Measurements from ENCODE around the gene SERTAD4.
A peak's percentile ranks its signal among the peaks of the same experiment; 100 is the strongest.
"Not testable (repeated sequence)": the region's sequence is repeated elsewhere in the genome, so short reads cannot be mapped to it uniquely, and the experiment has no call there.

The SERTAD4 gene

DNA sequence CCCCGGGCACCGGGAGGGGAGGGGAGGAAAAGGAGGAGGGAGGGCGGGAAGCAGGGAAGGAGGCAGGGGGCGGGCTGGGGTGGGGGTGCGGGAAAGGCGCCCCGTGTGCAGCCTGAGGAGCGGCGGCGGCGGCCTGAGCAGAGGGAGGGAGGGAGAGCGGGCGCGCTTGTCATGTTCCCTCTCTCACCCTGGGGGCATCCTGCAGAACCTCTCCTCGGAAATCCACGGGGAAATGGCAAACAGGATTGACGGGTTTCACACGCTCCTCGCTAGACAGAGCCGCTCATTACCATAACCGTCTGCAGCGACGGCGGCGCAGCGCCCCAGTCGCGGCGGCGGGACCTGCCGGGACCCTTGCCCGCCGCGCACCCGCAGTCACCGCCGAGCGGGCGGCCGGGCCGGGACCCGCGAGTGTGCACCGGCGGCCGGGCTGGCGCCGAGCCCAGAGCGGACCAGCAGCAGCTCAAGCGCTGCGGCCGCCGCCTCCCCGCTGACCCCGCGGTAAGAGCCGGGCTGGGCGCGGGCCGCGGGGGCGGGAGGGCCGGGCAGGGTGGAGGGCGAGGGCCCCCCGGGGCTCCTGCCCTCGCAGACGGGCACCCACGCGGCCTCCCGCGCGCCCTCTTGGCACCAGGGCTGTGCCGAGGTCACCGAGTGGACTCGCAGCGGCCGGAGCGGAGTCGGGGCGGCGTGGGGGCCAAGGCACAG is at the start of gene SERTAD4:
SERTAD4 (plus strand) TSS at position 286 of the 705 bp plus-strand sequence. CDS start 5,165 bp downstream, outside the sequence.
- peak; percentile 48 for DNase-seq

DNA sequence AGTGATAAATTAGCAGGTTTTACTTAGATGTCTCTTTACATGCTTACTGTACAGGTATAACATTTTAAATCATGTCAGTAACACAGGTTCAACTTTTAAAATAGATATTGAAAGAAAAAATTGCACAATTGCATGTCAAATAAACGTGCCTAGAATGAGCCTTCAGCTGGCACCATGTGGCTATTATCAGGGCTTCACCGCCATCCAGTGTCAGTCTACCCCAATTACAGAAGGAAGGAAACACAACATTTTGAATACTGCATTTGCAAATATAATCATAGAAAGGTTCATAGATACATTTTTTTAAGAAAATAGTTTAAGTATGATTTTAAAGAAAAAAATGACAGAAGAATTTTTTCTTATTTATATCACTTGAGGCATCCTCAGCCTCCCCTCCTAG is 47.5 kb upstream of the SERTAD4 start:
- DNase-seq = no peak

DNA sequence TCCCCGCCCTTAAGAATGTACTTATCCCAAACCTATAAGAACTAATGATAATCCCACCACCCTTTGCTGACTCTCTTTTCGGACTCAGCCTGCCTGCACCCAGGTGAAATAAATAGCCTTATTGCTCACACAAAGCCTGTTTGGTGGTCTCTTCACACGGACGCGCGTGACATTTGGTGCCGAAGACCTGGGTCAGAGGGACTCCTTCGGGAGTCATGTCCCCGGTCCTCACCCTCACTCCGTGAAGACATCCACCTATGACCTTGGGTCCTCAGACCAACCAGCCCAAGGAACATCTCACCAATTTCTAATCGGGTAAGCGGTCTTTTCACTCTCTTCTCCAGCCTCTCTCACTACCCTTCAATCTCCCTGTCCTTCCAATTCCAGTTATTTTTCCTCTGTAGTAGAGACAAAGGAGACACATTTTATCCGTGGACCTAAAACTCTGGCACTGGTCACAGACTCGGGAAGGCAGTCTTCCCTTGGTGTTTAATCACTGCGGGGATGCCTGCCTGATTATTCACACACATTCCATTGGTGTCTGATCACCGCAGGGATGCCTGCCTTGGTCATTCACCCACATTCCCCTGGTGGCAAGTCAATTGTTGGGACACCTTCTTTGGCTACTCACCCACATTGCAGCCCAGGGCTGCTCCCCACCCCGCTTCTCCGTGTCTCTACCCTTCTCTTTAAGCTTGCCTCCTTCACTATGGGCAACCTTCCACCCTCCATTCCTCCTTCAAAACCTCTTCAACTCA is 44.6 kb upstream of the SERTAD4 start:
- DNase-seq = not testable (repeated sequence)

GRCh38 chr1:210189426-210189825 is 43.2 kb upstream of the SERTAD4 start:
- DNase-seq = no peak

DNA sequence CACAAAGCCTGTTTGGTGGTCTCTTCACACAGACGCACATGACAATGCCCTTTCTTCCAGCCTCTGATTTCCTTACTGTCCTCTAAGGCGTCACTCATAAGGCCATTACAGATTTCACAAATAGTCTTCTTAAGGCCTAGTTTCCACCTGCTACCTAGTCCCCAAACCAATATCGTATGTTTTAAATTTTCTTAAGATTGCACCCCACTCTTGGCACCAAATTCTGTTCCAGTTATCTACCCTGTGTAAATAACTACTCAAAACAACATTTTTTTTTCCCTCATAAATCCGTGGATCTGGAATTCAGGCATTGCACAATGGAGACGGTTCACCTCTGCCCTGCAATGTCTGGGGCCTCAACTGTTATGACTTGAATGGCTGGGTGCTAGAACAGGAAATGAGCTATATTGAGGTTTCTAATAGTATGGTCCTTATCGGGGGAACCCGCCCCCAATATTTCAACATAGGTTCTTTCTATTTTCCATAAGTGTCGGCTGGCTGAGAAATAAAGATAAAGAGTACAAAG is 36.9 kb upstream of the SERTAD4 start:
- DNase-seq = no peak

DNA sequence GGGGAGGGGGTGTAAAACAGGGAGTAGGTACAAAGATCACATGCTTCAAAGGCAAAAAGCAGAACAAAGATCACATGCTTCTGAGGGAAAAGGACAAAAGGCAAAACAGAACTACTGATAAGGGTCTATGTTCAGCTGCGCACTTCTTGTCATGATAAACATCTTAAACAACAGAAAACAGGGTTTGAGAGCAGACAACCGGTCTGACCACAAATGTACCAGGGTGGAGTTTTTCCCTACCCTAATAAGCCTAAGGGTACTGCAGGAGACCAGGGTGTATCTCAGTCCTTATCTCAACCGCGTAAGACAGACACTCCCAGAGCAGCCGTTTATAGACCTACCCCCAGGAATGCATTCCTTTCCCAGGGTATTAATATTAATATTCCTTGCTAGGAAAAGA is 36.3 kb upstream of the SERTAD4 start:
- not testable (repeated sequence) for DNase-seq

DNA sequence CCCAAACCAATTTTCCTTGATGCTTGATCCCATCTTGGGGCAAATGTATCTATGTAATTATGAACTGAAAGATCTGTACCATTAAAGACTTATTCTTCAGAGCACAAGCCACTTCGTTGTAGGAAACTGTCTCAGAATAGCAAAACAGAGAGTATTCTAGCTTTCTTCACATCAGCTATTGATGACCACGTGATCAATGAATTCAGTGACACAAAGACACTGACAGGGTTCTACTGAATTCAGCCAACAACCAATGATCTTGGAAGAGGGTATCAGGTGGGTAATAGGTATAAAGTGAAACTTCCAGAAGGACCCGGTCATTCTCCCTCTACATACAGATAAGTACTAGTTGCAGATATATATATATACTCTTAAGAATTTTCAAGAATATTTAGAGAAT is 33.8 kb upstream of the SERTAD4 start:
- DNase-seq = no peak

DNA sequence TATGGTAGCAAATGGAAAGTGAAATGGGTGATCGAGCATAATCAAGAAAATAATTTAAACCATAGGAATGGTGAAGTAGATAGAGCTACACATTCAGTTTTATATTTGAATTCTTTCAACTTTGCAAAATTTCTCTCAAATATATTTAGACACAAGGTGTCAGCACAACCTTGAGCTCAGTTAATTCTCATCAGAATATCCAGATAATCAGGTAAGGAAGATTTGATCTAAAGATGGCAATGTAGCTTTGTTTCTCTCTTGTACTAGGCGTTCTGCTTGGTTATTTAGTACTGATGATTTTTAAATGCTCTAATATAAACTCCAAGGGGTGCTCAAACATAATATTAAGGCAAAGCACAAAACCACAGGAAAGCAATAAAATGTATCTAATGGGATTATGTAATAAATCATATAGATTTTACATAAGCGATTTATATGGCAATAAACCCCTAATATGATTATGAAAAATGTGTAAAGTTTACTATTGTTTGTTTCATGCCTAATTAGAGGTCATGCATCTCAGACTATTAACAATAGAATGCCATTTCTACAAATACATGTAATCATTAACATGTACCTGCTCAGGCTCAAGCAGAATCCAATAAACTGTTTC is 32.4 kb upstream of the SERTAD4 start:
- no peak for DNase-seq

DNA sequence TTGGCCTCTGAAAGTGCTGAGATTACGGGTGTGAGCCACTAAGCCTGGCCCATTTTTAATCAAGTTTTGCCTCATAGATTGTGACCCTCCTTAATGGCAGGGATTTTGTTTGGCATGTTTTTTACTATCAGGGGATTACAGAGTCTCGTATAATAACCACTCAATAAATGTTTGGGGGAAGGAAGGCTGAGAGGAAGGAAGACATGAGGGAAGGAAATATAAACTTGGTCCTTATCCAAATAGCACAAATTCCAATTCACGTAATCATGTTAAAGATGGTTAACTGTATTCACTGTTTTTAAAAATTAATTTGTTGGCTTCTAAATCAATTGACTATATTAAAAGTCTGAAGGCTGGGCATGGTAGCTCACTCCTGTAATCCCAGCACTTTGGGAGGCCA is 30.9 kb upstream of the SERTAD4 start:
- no peak for DNase-seq

- DNase-seq = no peak
Observed at GRCh38 chr1:210207597-210208450, 24.8 kb upstream of the SERTAD4 start.

DNA sequence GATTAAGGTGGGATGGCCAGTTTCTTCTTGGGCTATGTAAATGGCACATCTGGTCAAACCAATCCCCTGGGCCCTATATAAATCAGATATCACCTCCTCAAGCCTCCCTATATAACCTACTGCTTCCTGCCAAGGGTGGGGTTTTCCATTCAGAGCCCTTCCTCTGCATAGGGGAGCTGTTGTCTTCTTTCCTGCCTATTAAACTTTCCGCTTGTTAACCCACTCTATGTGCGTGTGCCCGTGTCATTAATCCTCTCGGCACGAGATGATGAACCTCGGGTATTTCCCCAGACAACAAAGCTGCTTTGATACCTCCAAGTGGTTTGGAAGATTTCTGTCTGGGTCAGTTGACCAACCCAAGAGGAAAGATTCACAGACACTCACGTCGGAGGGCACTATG is 19.3 kb upstream of the SERTAD4 start:
- no peak for DNase-seq

- DNase-seq = no peak
Observed at GRCh38 chr1:210214573-210215409, 17.8 kb upstream of the SERTAD4 start.

- no peak for DNase-seq
Observed at GRCh38 chr1:210217482-210217881, 15.1 kb upstream of the SERTAD4 start.

- no peak for DNase-seq
Observed at GRCh38 chr1:210218047-210218446, 14.5 kb upstream of the SERTAD4 start.

GRCh38 chr1:210222340-210223006 is 10.1 kb upstream of the SERTAD4 start:
- no peak for DNase-seq

- DNase-seq = no peak
Observed at GRCh38 chr1:210223226-210223904, 9.2 kb upstream of the SERTAD4 start.

DNA sequence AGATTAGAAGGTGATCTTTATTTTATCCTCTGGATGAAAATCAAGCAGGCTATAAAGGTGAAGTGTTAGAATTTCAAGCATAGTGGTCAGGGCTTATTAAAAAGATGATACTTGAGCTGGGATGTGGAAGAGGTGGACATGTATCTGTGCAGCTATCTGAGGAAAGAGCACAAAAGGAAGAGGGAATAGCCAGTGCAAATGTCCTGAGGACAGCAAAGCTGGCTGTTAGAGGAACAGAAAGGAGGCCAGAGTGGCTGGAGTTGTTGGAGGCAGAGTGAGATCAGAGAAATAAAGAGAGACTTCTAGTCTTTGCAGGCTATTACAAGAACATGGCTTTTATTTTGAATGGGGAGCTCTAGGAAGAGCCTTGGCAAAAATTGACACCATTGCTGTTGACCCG is 4.4 kb upstream of the SERTAD4 start:
- DNase-seq = no peak

DNA sequence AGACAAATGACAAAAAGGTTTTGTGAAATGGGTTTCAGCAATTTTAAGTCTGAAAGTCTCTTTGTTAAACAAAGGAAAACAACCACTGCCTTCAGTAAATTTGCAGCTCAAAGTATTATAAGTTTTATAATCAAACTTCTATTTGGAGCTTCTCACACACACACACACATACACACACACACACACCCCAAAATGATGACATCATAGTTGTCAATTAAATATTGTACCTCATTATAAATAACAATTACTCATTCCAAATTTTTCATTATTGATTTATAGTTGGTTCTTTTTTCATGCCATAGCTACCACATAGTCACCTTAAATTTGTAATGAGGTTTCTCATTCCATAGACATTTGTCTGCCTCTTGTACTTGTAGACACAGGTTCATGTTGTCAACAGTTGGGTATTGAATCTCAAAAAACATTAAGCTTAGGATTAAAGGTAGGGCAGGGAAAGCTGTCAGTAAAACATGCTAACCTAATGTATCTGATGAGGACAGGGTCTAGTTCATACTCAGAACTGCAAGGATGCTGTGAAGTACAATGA is 2.4 kb upstream of the SERTAD4 start:
- no peak for DNase-seq

GRCh38 chr1:210231846-210232510 is 618 bp upstream of the SERTAD4 start:
- DNase-seq = no peak

GRCh38 chr1:210233216-210233494 is 559 bp downstream of the SERTAD4 start:
- DNase-seq = no peak
